HCT116 (cell line): ENCODE results near the gene SBF2. TPM values are rescaled to one million over a fixed set of nuclear protein-coding genes. Genes with fewer than 3 reads are reported as not detected.
"Not testable (repeated sequence)": the region's sequence is repeated elsewhere in the genome, so short reads cannot be mapped to it uniquely, and the experiment has no call there.

ENCODE experiments used
- ATAC-seq: fragments of 200-7000 bp; cut with Tn5 transposase; 2 replicates; pipeline ENCODE4 v1.9.1; 2020; ENCODE audit warnings: mild to moderate bottlenecking, moderate library complexity
- BruUV-seq: library from RNA; stranded (reverse); fragments of 400-500 nt; replicated peaks from 2 replicates; lab custom pipeline; 2021; lab: Mats Ljungman, UMichigan
- CTCF ChIA-PET: fragments of 300-600 bp; sonication (Branson Sonifier 250); formaldehyde crosslinking; loops from one replicate; lab custom pipeline; 2021; ENCODE audit warnings: antibody characterized with exemption; lab: Charles Lee
- POLR2A ChIA-PET: fragments of 300-600, 350-600 bp; sonication (Branson Sonifier 250); formaldehyde crosslinking; loops from one replicate; lab custom pipeline; 2021; ENCODE audit warnings: antibody characterized with exemption; lab: Charles Lee
- RAD21 ChIA-PET, 2 experiments: fragments of 300-600 bp; sonication (Branson Sonifier 250); formaldehyde crosslinking; loops; one replicate each; lab custom pipeline; 2023; ENCODE audit warnings: low total read pairs in 2 of 2; ENCODE audit not compliant: uncharacterized antibody in 2 of 2, unreplicated experiment in 2 of 2, low non-redundant PET in 1 of 2; lab: Charles Lee
- DNase-seq: peaks from one replicate; pipeline ENCODE4 v3.0.0-alpha.2; 2010; ENCODE audit warnings: low read depth, low spot score
- H2AFZ ChIP-seq: fragments of 200-600 bp; shearing (Covaris generic), sonication (generic); 2 replicates; pipeline ENCODE4 v1.6.1; 2017; ENCODE audit warnings: low read depth, mixed run types, mixed read lengths, antibody characterized with exemption, low read length; ENCODE audit not compliant: poor library complexity, severe bottlenecking
- H3K27ac ChIP-seq: 2 replicates; pipeline ENCODE4 v1.5.1; 2012; ENCODE audit warnings: low read depth, low read length
- H3K27me3 ChIP-seq: fragments of 200-600 bp; sonication (generic); 2 replicates; pipeline ENCODE4 v1.6.1; 2016; ENCODE audit warnings: mixed run types, low read length, mixed read lengths; ENCODE audit not compliant: insufficient read depth
- H3K36me3 ChIP-seq, 2 experiments: fragments of 200-500 bp in 1 of 2; fragments of 200-600 bp in 1 of 2; sonication (Bioruptor generic) in 1 of 2; sonication (generic) in 1 of 2; 2 replicates each; pipeline versions ENCODE4 v1.5.1 to v1.6.1; 2014 to 2016; ENCODE audit warnings: low read length in 2 of 2, inconsistent platforms in 1 of 2, mixed read lengths in 1 of 2, mixed run types in 1 of 2; ENCODE audit not compliant: insufficient read depth in 2 of 2, control insufficient read depth in 1 of 2
- H3K4me1 ChIP-seq, 2 experiments: fragments of 200-600 bp in 1 of 2; sonication (generic) in 1 of 2; 2 replicates each; pipeline versions ENCODE4 v1.5.1 to v1.6.1; 2012 to 2017; ENCODE audit warnings: low read length in 2 of 2, inconsistent platforms in 1 of 2, mild to moderate bottlenecking in 1 of 2, mixed read lengths in 1 of 2, mixed run types in 1 of 2, moderate library complexity in 1 of 2; ENCODE audit not compliant: insufficient read depth in 2 of 2, control insufficient read depth in 1 of 2
- H3K4me2 ChIP-seq: fragments of 200-600 bp; sonication (generic); 2 replicates; pipeline ENCODE4 v1.6.1; 2017; ENCODE audit warnings: mixed run types, low read length, mixed read lengths
- H3K4me3 ChIP-seq, 2 experiments: fragments of 200-600 bp in 1 of 2; sonication (generic) in 1 of 2; replicated peaks in 1 of 2; 2 replicates each; pipeline ENCODE4 v1.5.1; 2011 to 2016; ENCODE audit warnings: low read length in 2 of 2, control low read depth in 1 of 2, low read depth in 1 of 2, mild to moderate bottlenecking in 1 of 2, mixed read lengths in 1 of 2, mixed run types in 1 of 2
- H3K79me2 ChIP-seq: fragments of 200-600 bp; sonication (generic); 2 replicates; pipeline ENCODE4 v1.6.1; 2017; ENCODE audit warnings: mild to moderate bottlenecking, mixed run types, low read length, moderate library complexity, mixed read lengths; ENCODE audit not compliant: insufficient read depth
- H3K9ac ChIP-seq: fragments of 200-600 bp; sonication (generic); 2 replicates; pipeline ENCODE4 v1.6.1; 2016; ENCODE audit warnings: low read length, mixed read lengths
- H3K9me2 ChIP-seq: fragments of 200-600 bp; sonication (generic), shearing (Covaris generic); 2 replicates; pipeline ENCODE4 v1.6.1; 2017; ENCODE audit warnings: mixed run types, mild to moderate bottlenecking, moderate library complexity; ENCODE audit not compliant: insufficient read depth
- H3K9me3 ChIP-seq, 2 experiments: fragments of 200-500 bp in 1 of 2; fragments of 200-600 bp in 1 of 2; sonication (Bioruptor generic) in 1 of 2; sonication (generic) in 1 of 2; 2 replicates each; pipeline ENCODE4 v1.6.1; 2014 to 2017; ENCODE audit warnings: low read length in 2 of 2, mixed read lengths in 2 of 2, inconsistent platforms in 1 of 2, low read depth in 1 of 2, mild to moderate bottlenecking in 1 of 2, mixed run types in 1 of 2, moderate library complexity in 1 of 2; ENCODE audit not compliant: control insufficient read depth in 1 of 2, insufficient read depth in 1 of 2
- H4K20me1 ChIP-seq: fragments of 200-600 bp; sonication (generic), shearing (Covaris generic); 2 replicates; pipeline ENCODE4 v1.6.1; 2017; ENCODE audit warnings: mixed run types, mild to moderate bottlenecking, moderate library complexity; ENCODE audit not compliant: insufficient read depth
- CEBPB ChIP-seq: IDR thresholded peaks from 2 replicates; pipeline ENCODE4 v1.6.1; 2012; ENCODE audit warnings: low read depth
- RAD21 ChIP-seq: IDR thresholded peaks from 2 replicates; pipeline ENCODE4 v1.6.1; 2012; ENCODE audit warnings: low read depth, mild to moderate bottlenecking
- intact Hi-C: fragments of 100-400 bp; cut with micrococcal nuclease; formaldehyde crosslinking; loops from 2 replicates; pipeline ENCODE4 v1.10.0; 2022
- total RNA-seq: library from RNA; stranded (reverse); gene quantifications from one replicate; pipeline ENCODE4 v1.2.1, GENCODE V29; 2021; ENCODE audit not compliant: unreplicated experiment
- TF ChIP-seq, protein P1 (sequence below): IDR thresholded peaks from 2 replicates; pipeline ENCODE4 v1.6.1; 2012; ENCODE audit warnings: low read depth

Gene SBF2
- total RNA-seq, 1 experiment from 2014 or later: 35.0 TPM

DNA sequence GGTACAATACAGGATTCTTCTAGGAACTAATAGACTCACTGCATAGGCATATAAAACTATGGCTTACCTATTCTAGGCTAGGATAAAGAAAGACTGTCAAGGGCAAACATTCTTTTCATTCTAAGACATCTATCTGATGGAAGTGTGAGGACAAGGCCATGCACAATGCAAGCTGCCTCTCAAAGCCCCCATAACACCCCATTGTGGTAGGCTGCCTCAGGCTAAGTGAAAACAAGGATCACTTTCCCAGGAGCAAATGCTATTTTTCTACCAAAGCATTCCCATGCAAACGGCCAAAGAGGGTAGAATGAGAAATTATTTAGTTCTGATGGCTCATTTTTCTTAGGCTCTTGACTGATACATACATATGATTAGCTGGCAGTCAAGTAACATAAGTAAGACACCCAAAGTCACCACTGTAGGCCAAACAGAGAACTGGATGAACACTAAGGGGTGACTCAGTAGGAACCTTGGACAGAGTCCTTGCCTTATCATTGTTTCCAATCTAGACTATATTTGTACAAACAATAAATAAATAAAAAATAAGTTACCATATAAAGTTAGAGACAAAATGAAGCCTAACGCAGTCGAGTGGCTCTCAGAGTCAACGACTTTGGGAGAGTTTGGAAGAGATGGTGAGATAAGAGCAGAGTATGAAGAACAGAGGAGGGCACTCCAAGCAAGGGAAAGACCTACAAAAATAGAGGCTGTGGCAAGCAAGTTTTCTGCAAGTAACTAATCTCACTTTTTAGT lies 303.6 kb downstream of the SBF2 start:
- ChIA-PET POLR2A (no interaction called here), CTCF (no interaction called here), RAD21 (no interaction called here)
- Histone ChIP-seq H3K36me3 (no peaks in the 10 kb centered on the region), H3K4me2 (no peak overlapping the region), H3K79me2 (no peaks in the 10 kb centered on the region), H2AFZ (no peak overlapping the region), H3K27me3 (no peaks in the 10 kb centered on the region), H3K9ac (no peak overlapping the region), H3K4me1 (no peaks in the 10 kb centered on the region), H3K9me3 (no peaks in the 10 kb centered on the region), H3K9me2 (no peaks in the 10 kb centered on the region), H4K20me1 (no peaks in the 10 kb centered on the region), H3K27ac (no peak overlapping the region), H3K4me3 (no peak overlapping the region)
- ATAC-seq: no peak
- BruUV-seq: no TSS peak
- intact Hi-C loops: no loop called here
- TF ChIP-seq, protein P1, sequence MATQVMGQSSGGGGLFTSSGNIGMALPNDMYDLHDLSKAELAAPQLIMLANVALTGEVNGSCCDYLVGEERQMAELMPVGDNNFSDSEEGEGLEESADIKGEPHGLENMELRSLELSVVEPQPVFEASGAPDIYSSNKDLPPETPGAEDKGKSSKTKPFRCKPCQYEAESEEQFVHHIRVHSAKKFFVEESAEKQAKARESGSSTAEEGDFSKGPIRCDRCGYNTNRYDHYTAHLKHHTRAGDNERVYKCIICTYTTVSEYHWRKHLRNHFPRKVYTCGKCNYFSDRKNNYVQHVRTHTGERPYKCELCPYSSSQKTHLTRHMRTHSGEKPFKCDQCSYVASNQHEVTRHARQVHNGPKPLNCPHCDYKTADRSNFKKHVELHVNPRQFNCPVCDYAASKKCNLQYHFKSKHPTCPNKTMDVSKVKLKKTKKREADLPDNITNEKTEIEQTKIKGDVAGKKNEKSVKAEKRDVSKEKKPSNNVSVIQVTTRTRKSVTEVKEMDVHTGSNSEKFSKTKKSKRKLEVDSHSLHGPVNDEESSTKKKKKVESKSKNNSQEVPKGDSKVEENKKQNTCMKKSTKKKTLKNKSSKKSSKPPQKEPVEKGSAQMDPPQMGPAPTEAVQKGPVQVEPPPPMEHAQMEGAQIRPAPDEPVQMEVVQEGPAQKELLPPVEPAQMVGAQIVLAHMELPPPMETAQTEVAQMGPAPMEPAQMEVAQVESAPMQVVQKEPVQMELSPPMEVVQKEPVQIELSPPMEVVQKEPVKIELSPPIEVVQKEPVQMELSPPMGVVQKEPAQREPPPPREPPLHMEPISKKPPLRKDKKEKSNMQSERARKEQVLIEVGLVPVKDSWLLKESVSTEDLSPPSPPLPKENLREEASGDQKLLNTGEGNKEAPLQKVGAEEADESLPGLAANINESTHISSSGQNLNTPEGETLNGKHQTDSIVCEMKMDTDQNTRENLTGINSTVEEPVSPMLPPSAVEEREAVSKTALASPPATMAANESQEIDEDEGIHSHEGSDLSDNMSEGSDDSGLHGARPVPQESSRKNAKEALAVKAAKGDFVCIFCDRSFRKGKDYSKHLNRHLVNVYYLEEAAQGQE: peak; percentile 9; the same call in 1 of the 2 replicates
- TF ChIP-seq CEBPB (no peak), RAD21 (peak; percentile 15; the same call in 1 of the 2 replicates)
- DNase-seq: no peak

DNA sequence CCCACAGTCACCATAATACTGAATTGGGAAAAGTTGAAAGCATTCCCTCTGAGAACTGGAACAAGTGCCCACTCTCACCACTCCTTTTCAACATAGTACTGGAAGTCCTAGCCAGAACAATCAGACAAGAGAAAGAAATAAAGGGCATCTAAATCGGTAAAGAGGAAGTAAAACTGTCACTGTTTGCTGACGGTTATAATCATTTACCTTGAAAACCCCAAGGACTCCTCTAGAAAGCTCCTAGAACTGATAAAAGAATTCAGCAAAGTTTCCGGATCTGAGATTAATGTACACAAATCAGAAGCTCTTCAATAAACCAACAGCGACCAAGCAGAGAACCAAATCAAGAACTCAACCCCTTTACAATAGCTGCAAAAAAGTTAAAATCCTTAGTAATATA lies 306.7 kb downstream of the SBF2 start:
- H3K27ac ChIP-seq, H3K9me3 ChIP-seq, DNase-seq, POLR2A ChIA-PET, CTCF ChIA-PET, H3K27me3 ChIP-seq, H3K9ac ChIP-seq, H3K36me3 ChIP-seq, H3K79me2 ChIP-seq, H3K4me3 ChIP-seq, intact Hi-C loops, H3K9me2 ChIP-seq, BruUV-seq, RAD21 ChIA-PET, H3K4me2 ChIP-seq, H2AFZ ChIP-seq, H4K20me1 ChIP-seq, ATAC-seq: not testable (repeated sequence)
- peaks cover 10 to 17% of the 10 kb centered on the region in 2 experiments for H3K4me1 ChIP-seq
